ENCODE measurements around the gene SEC22A. TPM values are rescaled to one million over a fixed set of nuclear protein-coding genes. Genes with fewer than 3 reads are reported as not detected.

SEC22A gene
- total RNA-seq, 1 donor = 20.9 TPM

DNA sequence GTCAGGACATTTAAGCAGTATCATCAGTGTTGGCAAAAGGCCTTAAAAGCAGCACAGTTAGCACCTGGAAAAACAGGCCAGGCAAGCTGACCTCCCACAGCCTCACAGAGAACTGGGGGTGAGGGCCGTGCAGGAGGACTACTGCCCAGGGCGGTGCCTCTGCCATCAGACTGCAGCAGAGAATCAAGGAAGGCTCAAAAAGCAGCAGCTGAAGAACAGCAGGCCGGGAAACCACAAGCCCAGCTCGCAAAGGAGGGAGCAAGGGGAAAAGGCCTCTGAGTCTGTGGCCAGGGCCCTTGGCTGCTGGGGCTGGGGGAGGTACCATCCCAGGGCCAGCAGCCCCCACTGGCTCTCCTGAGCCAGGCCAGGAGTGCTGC is 84.2 kb downstream of the SEC22A start:
- no peaks in the 10 kb centered on the region for H3K4me1 ChIP-seq (ENCODE audit: insufficient read depth, low read length)

DNA sequence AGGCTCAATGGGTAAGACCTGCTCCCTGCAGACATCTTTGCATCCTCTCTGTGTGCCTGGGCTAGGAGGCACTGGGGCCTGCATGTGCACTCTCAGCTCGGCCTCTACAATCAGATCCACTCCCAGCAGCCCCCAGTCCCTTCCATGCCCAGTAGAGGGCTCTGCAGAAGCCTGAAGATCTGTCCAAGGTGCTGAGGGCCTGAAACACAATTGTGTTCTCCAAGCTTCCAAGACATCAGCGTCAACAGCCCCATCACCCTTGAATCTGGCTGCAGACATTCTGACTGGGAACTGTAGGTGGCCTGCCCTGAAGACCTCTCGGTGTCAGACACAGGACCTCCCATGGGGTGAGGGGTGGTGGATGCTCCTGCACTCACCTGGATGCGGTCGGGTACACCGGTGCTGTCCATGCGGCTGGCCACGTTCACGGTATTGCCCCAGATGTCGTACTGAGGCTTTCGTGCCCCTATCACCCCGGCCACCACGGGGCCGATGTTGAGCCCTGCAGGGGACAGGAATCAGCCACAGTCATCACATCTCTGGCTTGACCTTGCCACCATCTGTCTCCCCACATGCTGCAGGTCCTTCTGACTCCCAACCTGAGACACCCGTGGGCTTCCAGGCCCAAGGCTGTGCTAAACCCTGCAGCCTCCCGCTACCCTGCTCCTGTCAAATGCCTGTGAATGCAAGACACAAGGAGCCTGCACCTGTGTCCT is 84.7 kb downstream of the SEC22A start:
- Histone ChIP-seq H3K4me1 (ENCODE audit: insufficient read depth, low read length) (no peaks in the 10 kb centered on the region), H3K9me3 (ENCODE audit: low read depth, low read length) (no peaks in the 10 kb centered on the region), H3K27me3 (ENCODE audit: insufficient read depth, low read length) (no peaks in the 10 kb centered on the region), H3K4me3 (ENCODE audit: low read length) (no peak overlapping the region)

More for the DNA sequence above, 84.2 kb downstream of the SEC22A start:
- H3K9me3 ChIP-seq (ENCODE audit: low read depth, low read length) = no peaks in the 10 kb centered on the region
- no peaks in the 10 kb centered on the region for H3K27me3 ChIP-seq (ENCODE audit: insufficient read depth, low read length)
- no peak overlapping the region for H3K4me3 ChIP-seq (ENCODE audit: low read length)

DNA sequence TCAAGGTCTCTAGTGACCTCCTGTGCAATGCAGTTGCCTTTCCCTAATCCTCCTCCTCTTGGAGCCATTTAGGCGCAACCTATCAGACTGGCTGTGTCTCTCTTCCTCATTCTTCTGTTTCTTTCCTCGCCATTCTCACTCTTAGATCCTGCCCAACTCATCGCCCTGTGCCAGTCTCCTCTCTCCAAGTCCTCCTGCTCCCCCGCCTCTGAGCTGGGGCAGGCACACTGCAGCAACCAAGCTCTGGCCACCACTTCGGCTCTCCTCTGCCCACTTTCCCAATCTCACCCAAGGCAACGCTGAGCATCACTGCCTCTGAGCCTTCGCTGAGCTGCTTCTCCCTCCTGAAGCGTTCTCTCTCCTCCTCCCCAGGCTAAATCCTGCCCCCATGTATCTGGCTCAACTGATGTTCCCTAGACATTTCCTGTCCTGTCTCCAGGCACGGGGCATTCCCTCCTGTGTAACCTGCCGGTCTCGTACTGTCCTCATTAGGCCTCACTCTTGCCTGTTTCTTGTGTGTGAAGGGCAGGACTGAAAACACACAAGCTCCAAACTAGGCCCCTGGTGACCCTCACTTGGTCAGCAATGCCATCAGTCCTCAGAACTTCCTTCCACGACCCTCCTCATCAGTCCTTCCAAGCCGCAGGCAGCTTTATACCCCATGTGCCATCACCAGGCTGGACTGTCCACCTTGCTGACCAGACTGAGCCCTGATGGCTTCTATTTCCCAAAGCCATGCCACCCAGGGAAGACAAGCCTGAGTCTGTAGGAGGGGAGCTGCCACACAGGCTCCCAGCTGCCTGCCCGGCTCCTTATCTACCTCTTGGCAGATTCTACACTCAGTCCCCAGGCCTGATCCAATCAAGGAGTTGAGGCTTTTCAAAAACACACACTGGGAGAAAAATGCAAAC is 85.6 kb downstream of the SEC22A start:
- no peaks in the 10 kb centered on the region for H3K9me3 ChIP-seq (ENCODE audit: low read depth, low read length)
- H3K4me1 ChIP-seq (ENCODE audit: insufficient read depth, low read length) = no peaks in the 10 kb centered on the region
- H3K4me3 ChIP-seq (ENCODE audit: low read length) = no peak overlapping the region
- H3K27me3 ChIP-seq (ENCODE audit: insufficient read depth, low read length) = no peaks in the 10 kb centered on the region

DNA sequence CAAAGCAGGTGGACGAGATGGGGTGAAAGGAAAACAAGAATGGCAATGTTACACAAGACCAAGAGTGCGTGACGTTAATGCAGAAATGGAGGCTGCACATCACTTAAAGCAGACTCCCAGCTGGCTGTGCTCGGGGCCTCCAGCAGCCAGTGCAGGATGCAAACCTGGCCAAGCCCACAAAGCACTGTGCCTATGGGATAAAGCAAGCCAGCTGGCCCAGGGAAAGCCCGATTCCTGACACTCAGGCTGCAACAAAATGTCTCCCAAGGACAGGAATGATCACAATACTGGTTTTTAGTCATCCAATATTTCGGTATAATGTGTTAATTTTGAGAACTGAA is 86.2 kb downstream of the SEC22A start:
- Histone ChIP-seq H3K4me1 (ENCODE audit: insufficient read depth, low read length) (no peaks in the 10 kb centered on the region), H3K4me3 (ENCODE audit: low read length) (no peak overlapping the region), H3K9me3 (ENCODE audit: low read depth, low read length) (no peaks in the 10 kb centered on the region), H3K27me3 (ENCODE audit: insufficient read depth, low read length) (no peaks in the 10 kb centered on the region)

DNA sequence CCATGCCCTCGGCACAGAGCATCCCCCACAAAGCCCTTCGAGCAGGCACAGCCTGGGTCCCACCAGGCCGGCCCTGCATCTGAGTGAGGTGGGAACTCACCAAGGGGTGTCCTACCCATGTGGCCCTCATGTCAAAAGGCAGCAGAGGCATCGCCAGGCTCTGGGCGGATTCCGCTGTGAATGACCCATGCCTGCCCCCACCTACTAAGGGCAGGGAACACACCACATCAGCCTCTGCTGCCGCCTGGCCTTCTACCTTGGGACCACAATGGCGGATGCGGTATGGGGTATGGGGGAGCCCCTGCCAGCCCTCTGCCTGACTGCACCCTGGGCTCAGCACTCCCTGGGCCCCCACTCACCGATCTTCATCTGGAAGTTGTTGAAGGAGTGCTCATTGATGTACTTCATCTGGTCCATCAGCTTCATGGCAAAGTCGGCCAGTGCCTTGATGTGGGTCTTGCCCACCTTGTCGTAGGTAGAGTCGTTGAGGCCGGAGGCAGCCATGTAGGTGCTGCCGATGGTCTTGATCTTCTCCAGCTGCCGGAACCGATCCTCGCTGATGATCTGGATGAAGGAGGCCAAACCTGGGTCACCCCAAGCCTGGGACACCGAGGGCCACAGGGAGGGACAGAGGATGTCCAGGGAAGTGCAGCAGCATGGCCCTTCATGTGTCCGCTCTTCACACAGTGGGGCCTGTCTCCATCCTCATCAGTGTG is 87.8 kb downstream of the SEC22A start:
- H3K9me3 ChIP-seq (ENCODE audit: low read depth, low read length) = no peaks in the 10 kb centered on the region
- no peaks in the 10 kb centered on the region for H3K27me3 ChIP-seq (ENCODE audit: insufficient read depth, low read length)
- no peaks in the 10 kb centered on the region for H3K4me1 ChIP-seq (ENCODE audit: insufficient read depth, low read length)
- H3K4me3 ChIP-seq (ENCODE audit: low read length) = no peak overlapping the region

DNA sequence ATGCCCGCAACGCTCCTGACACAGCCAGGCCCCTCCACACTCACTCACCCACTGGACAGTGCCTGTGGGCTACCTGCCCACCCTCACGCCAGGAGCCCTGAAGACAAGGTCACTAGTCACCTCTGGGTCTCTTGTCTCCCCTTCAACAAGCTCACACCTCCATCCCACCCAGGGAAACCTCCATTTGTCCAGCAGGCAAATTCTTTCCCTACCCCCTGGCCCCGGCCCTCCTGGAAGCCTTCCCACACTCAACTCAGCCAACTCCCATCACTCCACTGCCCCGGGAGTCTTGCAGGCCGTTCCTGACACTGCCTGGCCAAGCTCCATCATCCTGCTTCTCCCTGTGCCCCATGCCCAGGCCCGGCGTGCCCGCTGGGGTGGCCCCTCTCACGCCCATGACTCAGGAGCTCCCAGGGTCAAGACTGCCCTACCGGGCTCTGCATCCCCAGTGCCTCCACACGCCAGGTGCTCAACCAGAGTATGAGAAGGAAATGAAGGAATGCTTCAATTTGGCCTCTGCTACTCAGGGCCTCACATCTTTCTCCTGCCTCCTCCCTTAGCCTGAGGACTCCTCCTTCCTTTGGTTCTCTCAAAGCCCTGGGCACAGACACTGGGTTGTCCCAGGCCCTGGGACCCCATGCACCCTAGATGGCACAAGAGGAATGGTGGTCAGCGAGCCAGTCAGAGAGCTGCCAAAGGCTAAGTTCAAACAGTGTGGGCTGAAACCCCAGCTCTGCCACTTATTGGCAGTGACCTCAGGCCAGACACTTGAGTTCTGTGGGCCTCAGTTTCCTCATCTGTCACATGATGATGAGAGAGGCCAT is 88.6 kb downstream of the SEC22A start:
- Histone ChIP-seq H3K4me3 (ENCODE audit: low read length) (no peak overlapping the region), H3K4me1 (ENCODE audit: insufficient read depth, low read length) (no peaks in the 10 kb centered on the region), H3K9me3 (ENCODE audit: low read depth, low read length) (no peaks in the 10 kb centered on the region), H3K27me3 (ENCODE audit: insufficient read depth, low read length) (no peaks in the 10 kb centered on the region)

DNA sequence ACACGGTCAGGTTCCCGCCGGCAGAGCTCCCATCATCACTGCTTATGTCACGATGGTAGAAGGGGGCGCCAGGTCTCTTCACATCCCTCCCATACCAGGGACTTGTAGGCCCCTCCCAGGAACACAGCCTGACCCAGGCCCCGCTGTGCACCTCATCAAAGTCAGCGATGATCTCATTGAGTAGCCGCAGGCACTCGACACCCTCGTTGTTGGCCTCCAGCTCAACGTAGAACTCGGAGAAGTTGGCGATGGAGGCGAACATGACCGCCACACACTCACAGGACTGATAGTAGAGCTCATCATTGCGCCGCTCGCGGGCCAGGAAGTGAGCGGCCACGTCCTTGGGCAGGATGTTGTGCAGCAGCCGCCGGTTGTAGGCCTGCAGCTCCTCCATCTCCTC is 89.2 kb downstream of the SEC22A start:
- no peaks in the 10 kb centered on the region for H3K9me3 ChIP-seq (ENCODE audit: low read depth, low read length)
- H3K4me3 ChIP-seq (ENCODE audit: low read length) = no peak overlapping the region
- no peaks in the 10 kb centered on the region for H3K4me1 ChIP-seq (ENCODE audit: insufficient read depth, low read length)
- H3K27me3 ChIP-seq (ENCODE audit: insufficient read depth, low read length) = no peaks in the 10 kb centered on the region

DNA sequence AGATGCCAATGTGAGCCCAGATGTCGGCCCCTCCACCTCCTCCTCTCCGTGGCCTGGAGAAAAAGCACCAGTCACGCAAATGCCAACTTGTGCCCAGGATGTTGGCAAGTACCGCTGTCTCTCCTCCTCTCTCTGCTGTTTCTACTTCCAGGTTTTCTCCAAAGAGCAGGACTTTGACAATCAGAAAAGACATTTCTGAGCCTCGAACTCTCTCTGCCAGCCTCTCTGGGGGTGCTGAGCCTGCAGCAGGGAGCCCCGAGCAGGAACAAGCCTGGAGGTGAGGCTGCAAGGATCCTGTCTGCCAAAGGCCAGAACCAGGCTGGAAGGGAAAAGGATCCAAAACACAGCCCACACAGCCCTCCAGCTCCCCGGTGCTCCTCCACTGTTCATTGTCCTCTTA is 89.7 kb downstream of the SEC22A start:
- H3K9me3 ChIP-seq (ENCODE audit: low read depth, low read length) = no peaks in the 10 kb centered on the region
- H3K4me1 ChIP-seq (ENCODE audit: insufficient read depth, low read length) = no peaks in the 10 kb centered on the region
- H3K4me3 ChIP-seq (ENCODE audit: low read length) = no peak overlapping the region
- no peaks in the 10 kb centered on the region for H3K27me3 ChIP-seq (ENCODE audit: insufficient read depth, low read length)

DNA sequence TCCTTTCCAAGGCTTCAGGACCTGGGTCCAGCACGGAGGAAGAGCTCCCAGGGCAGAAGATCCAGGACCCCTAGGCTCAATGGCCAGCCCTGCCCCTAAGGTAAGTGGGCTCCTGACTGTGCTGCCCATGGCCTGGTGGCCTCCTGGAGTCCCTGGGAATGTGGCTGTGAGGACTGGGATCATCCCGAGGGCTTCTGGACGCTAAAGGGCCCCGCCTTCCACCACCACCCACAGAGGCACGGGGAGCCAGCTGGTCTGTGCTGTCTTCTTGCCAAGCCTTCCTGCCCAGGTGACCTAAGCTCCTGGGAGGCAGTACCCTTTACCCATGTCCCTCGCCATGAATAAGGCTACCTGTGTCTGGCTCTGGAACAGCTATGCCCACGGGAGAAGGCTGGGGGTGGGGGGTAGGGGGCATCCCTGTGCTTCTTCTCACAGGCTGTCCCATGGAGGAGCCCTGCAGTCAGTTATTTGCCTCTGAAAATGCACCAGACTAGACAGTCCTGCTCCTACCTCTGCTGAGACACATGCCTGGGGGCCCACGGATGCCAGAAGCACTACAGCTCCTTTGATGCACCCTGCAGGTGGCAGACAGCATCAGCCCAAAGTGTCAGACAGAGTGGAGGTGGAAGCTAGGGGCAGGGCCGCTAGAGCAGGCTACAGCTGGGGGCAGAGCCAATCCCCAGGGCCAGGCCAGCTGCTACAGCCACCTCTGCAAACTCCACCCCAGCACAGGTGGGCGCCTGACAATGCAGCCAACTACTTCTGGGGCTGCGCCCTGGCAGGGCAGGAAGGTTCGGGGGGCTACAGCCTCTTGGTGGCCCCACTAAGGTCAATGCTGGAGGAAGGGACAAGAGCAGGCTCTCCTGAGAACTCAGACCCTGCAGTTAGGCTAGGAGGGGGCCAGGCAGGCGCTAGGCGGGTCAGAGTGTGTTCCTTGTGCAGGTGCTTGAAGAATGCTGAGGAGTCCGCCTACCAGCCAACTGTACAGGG is 90.9 kb downstream of the SEC22A start:
- no peaks in the 10 kb centered on the region for H3K4me1 ChIP-seq (ENCODE audit: insufficient read depth, low read length)

DNA sequence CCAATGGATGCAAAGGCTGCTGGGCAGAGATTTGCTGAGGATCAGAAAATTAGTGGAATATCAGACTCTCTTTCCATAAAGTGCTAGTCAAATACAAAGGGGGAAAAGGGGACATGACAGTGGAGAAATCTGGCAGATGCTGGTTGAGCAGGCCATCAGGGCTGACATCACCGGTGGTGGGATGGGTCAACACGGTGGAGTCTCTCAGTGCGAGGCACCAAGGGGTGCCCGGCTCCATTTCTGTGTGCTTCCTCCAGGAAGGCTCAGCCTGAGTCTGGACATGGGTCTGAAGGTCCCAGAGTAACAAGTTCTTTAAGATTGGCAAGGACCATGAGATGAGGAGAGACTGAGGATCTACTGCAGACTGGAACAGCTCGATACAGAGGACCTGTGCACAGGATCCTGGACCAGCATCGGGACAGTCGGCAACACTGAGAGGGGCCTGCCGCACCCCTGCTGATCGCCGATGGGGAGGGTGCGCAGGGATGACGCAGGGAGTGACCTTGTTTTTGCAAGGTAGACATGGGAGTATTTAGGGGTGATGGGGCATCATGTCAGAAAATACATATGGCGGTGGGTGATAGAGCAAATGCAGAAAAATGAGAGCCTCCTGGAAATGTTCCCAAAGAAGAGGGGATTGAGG is 92.7 kb downstream of the SEC22A start:
- H3K27me3 ChIP-seq (ENCODE audit: insufficient read depth, low read length) = no peaks in the 10 kb centered on the region
- no peaks in the 10 kb centered on the region for H3K9me3 ChIP-seq (ENCODE audit: low read depth, low read length)
- no peaks in the 10 kb centered on the region for H3K4me1 ChIP-seq (ENCODE audit: insufficient read depth, low read length)

More for the DNA sequence above, 90.9 kb downstream of the SEC22A start:
- H3K4me3 ChIP-seq (ENCODE audit: low read length) = no peak overlapping the region
- no peaks in the 10 kb centered on the region for H3K27me3 ChIP-seq (ENCODE audit: insufficient read depth, low read length)
- H3K9me3 ChIP-seq (ENCODE audit: low read depth, low read length) = no peaks in the 10 kb centered on the region

DNA sequence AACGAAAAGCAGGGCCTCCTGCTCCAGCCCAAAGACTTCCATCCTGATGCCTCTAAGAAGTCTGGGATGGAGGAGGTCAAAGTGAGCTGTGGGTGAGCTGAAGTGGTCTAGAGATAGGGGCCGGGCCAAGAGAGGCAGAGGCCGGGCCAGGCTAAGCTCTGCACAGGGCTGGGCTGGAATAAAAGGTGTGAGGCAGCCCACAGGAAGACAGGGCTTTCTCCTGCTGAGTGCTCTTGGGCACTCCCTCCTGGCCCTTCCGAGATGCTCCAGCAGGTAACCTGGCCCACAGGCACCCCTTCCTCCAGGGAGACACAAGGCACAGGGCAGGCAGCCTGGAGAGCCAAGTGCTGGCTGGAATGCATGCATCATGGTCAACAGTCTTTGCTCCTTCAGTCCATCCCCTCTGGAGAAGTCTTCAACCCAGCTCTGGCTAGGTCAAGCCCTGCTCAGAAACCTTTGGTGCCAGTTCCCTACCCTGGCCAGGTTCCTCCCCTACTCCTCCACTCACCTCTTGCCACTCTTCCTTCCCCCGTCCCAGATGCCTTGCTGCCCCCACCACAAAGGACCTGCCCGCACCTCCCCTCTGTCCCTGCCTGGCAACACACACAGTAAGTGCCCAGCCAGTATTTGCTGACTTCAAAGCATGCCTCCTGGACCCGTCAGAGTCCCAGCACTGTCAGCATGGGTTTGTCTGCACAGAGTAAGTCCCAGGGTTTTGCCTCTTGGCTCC is 93.6 kb downstream of the SEC22A start:
- Histone ChIP-seq H3K27me3 (ENCODE audit: insufficient read depth, low read length) (no peaks in the 10 kb centered on the region), H3K4me1 (ENCODE audit: insufficient read depth, low read length) (no peaks in the 10 kb centered on the region), H3K9me3 (ENCODE audit: low read depth, low read length) (no peaks in the 10 kb centered on the region), H3K4me3 (ENCODE audit: low read length) (no peak overlapping the region)

More for the DNA sequence above, 92.7 kb downstream of the SEC22A start:
- no peak overlapping the region for H3K4me3 ChIP-seq (ENCODE audit: low read length)

DNA sequence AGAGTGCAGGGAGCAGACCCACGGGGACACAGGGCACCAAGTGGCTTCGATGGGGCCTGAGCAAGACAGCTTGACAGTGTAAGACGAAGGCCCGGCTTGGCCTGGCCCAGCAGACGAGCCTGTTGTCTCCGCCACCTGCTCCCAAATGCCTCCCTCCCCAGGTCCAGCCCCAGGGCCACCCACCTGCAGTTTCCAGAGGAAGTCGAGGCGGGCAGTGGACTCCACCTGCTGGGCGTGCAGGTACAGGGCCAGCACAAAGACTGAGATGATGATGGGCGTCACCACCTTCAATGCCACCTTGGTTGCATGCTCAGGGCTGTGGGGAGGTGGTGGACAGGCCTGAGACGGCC is 94.1 kb downstream of the SEC22A start:
- Histone ChIP-seq H3K9me3 (ENCODE audit: low read depth, low read length) (no peaks in the 10 kb centered on the region), H3K4me1 (ENCODE audit: insufficient read depth, low read length) (no peaks in the 10 kb centered on the region), H3K4me3 (ENCODE audit: low read length) (no peak overlapping the region), H3K27me3 (ENCODE audit: insufficient read depth, low read length) (no peaks in the 10 kb centered on the region)

DNA sequence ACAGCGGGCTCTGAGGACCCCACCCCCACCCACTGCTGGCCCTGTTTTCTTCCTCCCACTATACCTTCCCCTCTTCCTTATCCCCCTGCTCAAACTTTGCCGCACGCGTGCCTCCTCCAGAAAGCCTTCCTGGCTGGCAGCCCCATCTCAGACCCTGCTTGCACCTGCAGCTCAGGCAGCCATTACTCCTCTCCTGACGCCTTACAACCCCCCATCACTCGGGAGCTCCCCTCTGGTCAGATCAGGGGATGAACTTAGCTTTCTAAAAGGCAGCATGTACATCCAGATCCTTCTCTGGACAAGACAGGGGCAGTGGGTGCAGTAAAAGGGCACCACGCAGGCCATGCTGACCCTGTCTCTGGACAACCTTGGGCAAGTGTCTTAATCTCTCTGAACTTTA is 94.5 kb downstream of the SEC22A start:
- Histone ChIP-seq H3K9me3 (ENCODE audit: low read depth, low read length) (no peaks in the 10 kb centered on the region), H3K27me3 (ENCODE audit: insufficient read depth, low read length) (no peaks in the 10 kb centered on the region), H3K4me1 (ENCODE audit: insufficient read depth, low read length) (no peaks in the 10 kb centered on the region), H3K4me3 (ENCODE audit: low read length) (no peak overlapping the region)

All from mononuclear cell (primary cell).